Hepatocyte (in vitro differentiated cells): ENCODE results near the gene IGLON5.

Source experiments
- EZH2 ChIP-seq: fragments of 200-600 bp; sonication (generic); IDR thresholded peaks from 2 replicates; pipeline ENCODE4 v1.6.1; 2016; ENCODE audit warnings: antibody characterized with exemption, mild to moderate bottlenecking, borderline replicate concordance
- TF ChIP-seq, protein P1 (sequence below): fragments of 200-600 bp; sonication (generic); IDR thresholded peaks from 2 replicates; pipeline ENCODE4 v1.5.1; 2016; ENCODE audit warnings: antibody characterized with exemption, mild to moderate bottlenecking; ENCODE audit not compliant: poor library complexity

DNA sequence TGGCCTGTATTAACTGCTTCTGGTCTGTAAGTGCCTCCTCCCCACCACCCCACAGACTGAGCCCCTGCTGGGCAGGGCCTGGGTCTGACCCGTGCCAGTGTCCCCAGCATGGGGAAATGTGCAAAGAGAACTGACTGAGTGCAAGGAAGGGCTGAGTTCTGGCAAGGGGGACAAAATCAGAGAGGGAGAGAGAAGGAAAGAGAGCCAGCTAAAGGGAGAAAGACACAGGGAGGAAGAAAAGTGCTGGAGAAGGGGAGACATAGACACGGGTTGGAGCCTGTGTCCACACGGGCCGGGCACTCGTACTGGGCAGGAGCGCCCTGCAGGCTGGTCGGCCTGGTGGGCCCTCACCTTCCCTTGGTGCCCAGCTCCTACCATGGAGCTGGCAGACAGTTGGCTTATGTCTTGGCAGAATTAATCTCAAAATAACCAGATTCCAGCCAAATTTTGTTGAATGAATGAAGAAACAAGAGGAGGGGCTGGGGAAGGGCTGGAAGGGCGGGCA, 59.8 kb downstream of the IGLON5 start:
- TF ChIP-seq EZH2 = no peak
- TF ChIP-seq, protein P1, sequence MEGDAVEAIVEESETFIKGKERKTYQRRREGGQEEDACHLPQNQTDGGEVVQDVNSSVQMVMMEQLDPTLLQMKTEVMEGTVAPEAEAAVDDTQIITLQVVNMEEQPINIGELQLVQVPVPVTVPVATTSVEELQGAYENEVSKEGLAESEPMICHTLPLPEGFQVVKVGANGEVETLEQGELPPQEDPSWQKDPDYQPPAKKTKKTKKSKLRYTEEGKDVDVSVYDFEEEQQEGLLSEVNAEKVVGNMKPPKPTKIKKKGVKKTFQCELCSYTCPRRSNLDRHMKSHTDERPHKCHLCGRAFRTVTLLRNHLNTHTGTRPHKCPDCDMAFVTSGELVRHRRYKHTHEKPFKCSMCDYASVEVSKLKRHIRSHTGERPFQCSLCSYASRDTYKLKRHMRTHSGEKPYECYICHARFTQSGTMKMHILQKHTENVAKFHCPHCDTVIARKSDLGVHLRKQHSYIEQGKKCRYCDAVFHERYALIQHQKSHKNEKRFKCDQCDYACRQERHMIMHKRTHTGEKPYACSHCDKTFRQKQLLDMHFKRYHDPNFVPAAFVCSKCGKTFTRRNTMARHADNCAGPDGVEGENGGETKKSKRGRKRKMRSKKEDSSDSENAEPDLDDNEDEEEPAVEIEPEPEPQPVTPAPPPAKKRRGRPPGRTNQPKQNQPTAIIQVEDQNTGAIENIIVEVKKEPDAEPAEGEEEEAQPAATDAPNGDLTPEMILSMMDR = no peak
